GM21515 (cell line): ENCODE measurements around the gene PLS1.

Experiments used
- ATAC-seq: cut with Tn5 transposase; IDR thresholded peaks from one replicate; pipeline ENCODE4 v1.9.1; 2021; ENCODE audit not compliant: unreplicated experiment

The PLS1 gene

GRCh38 chr3:142754494-142754893 is 158.3 kb downstream of the PLS1 start:
- no peak for ATAC-seq
